Lower leg skin (tissue), 4 donors: ENCODE results near the gene VSX1. TPM values are rescaled to one million over a fixed set of nuclear protein-coding genes. Genes with fewer than 3 reads are reported as not detected.
A peak's percentile ranks its signal among the peaks of the same experiment; 100 is the strongest.

Source experiments
- DNase-seq, 2 donors: peaks; one replicate each; pipeline ENCODE4 v3.0.0-alpha.2; 2019; ENCODE audit warnings: low spot score in 2 of 2
- H3K4me3 ChIP-seq: fragments of 200-600 bp; sonication (generic); 2 replicates; pipeline ENCODE4 v1.5.1; 2017; ENCODE audit warnings: mild to moderate bottlenecking, low read depth; ENCODE audit not compliant: poor library complexity, severe bottlenecking
- CTCF ChIP-seq, 3 donors: fragments of 450-650 bp; IDR thresholded peaks; one replicate each; pipeline ENCODE4 v1.5.1; 2016; ENCODE audit warnings: antibody characterized with exemption in 3 of 3, mild to moderate bottlenecking in 3 of 3, moderate library complexity in 2 of 3
- POLR2A ChIP-seq, 2 donors: fragments of 450-650 bp; IDR thresholded peaks; one replicate each; pipeline ENCODE4 v1.6.1; 2016 to 2017; ENCODE audit warnings: antibody characterized with exemption in 2 of 2, mild to moderate bottlenecking in 1 of 2, moderate library complexity in 1 of 2
- WGBS, 2 donors: methylation state at CpG; one replicate each; pipeline ENCODE4 v1.1.5; 2018; 5-methylcytosine and 5-hydroxymethylcytosine counted together
- intact Hi-C: fragments of 100-400 bp; cut with DNase I; formaldehyde crosslinking; loops from one replicate; pipeline ENCODE4 v1.15.0; 2023; ENCODE audit warnings: low total_unique reads
- total RNA-seq, 4 donors: library from RNA; depleted of rRNA; stranded (reverse); fragments of >200 nt; gene quantifications; one replicate each; pipeline ENCODE4 v1.1.0, GENCODE V29; 2016

The VSX1 gene
- total RNA-seq, 4 donors from 2014 or later = not detected

- WGBS, 2 donors = 78 to 82% methylated on average over 7 to 8 of the region's 8 CpGs
- H3K4me3 ChIP-seq = no peak overlapping the region
- TF ChIP-seq POLR2A (IDR thresholded peaks at IDR 0.05) = no peak
- no peak for TF ChIP-seq CTCF (IDR thresholded peaks at IDR 0.05)
- peak in 1 of 2 donors; percentile 83 for DNase-seq
- intact Hi-C loops = no loop called here
Measured at GRCh38 chr20:25059866-25060465, 22.0 kb downstream of the VSX1 start.

GRCh38 chr20:25058847-25059810 lies 22.8 kb downstream of the VSX1 start:
- no peak for TF ChIP-seq POLR2A (IDR thresholded peaks at IDR 0.05)
- TF ChIP-seq CTCF (IDR thresholded peaks at IDR 0.05) = no peak
- H3K4me3 ChIP-seq = peak overlapping the region; percentile 70
- intact Hi-C loops = no loop called here
- WGBS, 2 donors = 24 to 30% methylated on average over 18 to 20 of the region's 20 CpGs
- peak in 1 of 2 donors; percentile 86 for DNase-seq

- DNase-seq = peak in 1 of 2 donors; percentile 94
- TF ChIP-seq CTCF (IDR thresholded peaks at IDR 0.05) (no peak), POLR2A (IDR thresholded peaks at IDR 0.05) (no peak)
- 1% methylated on average over 18 to 23 of the region's 56 CpGs for WGBS, 2 donors
- intact Hi-C loops = no loop called here
- peak within 1 kb of the TSS; percentile 70 for H3K4me3 ChIP-seq
Measured at GRCh38 chr20:25058051-25058846, 23.7 kb downstream of the VSX1 start, which contains the start of gene ACSS1. Gene ACSS1, minus strand, starts transcription at chr20:25058139. Its CDS starts 37 bp downstream, at chr20:25058102.

- intact Hi-C loops = no loop called here
- DNase-seq = peak in 1 of 2 donors; percentile 93
- peak overlapping the region; percentile 70 for H3K4me3 ChIP-seq
- TF ChIP-seq CTCF (IDR thresholded peaks at IDR 0.05) (no peak), POLR2A (IDR thresholded peaks at IDR 0.05) (no peak)
- WGBS, 2 donors = 0% methylated on average over 57 to 61 of the region's 86 CpGs
Measured at GRCh38 chr20:25057234-25058050, 24.5 kb downstream of the VSX1 start.
